ENCODE data around the gene ZNF518A.

DNA sequence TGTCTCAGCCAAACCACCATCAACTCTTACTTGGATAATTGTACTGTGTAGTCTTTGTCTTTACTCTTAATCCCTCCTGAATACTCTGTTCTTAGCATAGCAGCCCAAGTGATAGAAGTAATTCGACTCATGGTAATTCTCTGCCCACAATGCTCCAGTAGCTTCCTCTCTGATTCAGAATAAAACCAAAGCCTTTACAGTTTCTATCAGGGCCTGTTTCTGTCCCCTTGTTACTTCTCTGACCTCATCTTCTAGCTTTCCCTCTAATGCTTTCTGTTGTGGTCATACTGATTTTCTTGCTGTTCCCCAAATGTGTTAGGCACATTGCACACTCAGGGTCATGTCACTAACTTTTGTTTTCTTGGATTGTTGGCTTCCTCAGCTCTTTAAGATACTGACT is 8.0 kb downstream of the ZNF518A start:
- TF ChIP-seq, protein P1, sequence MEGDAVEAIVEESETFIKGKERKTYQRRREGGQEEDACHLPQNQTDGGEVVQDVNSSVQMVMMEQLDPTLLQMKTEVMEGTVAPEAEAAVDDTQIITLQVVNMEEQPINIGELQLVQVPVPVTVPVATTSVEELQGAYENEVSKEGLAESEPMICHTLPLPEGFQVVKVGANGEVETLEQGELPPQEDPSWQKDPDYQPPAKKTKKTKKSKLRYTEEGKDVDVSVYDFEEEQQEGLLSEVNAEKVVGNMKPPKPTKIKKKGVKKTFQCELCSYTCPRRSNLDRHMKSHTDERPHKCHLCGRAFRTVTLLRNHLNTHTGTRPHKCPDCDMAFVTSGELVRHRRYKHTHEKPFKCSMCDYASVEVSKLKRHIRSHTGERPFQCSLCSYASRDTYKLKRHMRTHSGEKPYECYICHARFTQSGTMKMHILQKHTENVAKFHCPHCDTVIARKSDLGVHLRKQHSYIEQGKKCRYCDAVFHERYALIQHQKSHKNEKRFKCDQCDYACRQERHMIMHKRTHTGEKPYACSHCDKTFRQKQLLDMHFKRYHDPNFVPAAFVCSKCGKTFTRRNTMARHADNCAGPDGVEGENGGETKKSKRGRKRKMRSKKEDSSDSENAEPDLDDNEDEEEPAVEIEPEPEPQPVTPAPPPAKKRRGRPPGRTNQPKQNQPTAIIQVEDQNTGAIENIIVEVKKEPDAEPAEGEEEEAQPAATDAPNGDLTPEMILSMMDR (conservative IDR thresholded peaks at IDR 0.05), result no peak
- TF ChIP-seq EZH2 (IDR thresholded peaks at IDR 0.05; ENCODE audit: low read depth), result no peak
